Mammary epithelial cell (primary cell): ENCODE measurements around the gene LRMDA.

ENCODE experiments used
- EZH2 ChIP-seq: IDR thresholded peaks from 2 replicates; pipeline ENCODE4 v1.6.1; 2012; ENCODE audit warnings: low read length, inconsistent platforms, borderline replicate concordance
- TF ChIP-seq, protein P1 (sequence below), 2 donors: IDR thresholded peaks in 1 of 2; conservative IDR thresholded peaks in 1 of 2; 2 replicates each; pipeline ENCODE4 v1.5.1; 2011 to 2012; ENCODE audit warnings: inconsistent platforms in 2 of 2, low read length in 2 of 2, mild to moderate bottlenecking in 2 of 2, control low read depth in 1 of 2, low read depth in 1 of 2; ENCODE audit not compliant: insufficient read depth in 1 of 2; ENCODE audit errors: extremely low read depth in 1 of 2

DNA sequence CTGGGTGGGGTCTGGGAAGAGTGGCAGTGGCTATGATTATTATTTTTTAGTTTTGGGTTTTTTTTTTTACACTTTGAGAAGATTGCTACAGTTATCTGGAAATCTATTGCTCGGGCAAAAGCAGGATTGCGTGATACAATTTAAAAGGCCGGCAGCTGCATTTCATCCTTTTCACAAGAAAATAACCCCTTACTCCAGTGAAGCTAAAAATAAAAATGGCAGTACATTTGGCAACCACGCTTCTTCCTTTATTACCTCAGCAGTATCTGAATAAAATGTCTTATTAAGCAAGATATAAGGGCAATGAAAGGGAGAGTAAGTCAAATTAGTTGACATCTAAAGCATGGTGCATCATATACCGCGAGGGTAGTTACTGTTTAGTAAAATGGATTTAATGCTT, 496.8 kb downstream of the LRMDA start:
- no peak for TF ChIP-seq EZH2
- TF ChIP-seq, protein P1, sequence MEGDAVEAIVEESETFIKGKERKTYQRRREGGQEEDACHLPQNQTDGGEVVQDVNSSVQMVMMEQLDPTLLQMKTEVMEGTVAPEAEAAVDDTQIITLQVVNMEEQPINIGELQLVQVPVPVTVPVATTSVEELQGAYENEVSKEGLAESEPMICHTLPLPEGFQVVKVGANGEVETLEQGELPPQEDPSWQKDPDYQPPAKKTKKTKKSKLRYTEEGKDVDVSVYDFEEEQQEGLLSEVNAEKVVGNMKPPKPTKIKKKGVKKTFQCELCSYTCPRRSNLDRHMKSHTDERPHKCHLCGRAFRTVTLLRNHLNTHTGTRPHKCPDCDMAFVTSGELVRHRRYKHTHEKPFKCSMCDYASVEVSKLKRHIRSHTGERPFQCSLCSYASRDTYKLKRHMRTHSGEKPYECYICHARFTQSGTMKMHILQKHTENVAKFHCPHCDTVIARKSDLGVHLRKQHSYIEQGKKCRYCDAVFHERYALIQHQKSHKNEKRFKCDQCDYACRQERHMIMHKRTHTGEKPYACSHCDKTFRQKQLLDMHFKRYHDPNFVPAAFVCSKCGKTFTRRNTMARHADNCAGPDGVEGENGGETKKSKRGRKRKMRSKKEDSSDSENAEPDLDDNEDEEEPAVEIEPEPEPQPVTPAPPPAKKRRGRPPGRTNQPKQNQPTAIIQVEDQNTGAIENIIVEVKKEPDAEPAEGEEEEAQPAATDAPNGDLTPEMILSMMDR (conservative IDR thresholded peaks at IDR 0.05 in 1 of 2, IDR thresholded peaks at IDR 0.05 in 1 of 2; ENCODE audit: extremely low read depth in 1 of 2, insufficient read depth in 1 of 2, low read depth in 1 of 2, low read length in 2 of 2), result no peak
